GM12874 (cell line): ENCODE data around the gene MAP4K4.

Experiments
- TF ChIP-seq, protein P1 (sequence below): IDR thresholded peaks from 2 replicates; pipeline ENCODE4 v1.5.1; 2011; ENCODE audit warnings: low read depth, mild to moderate bottlenecking, control low read depth, low read length, moderate library complexity; ENCODE audit not compliant: insufficient read depth

MAP4K4 gene

DNA sequence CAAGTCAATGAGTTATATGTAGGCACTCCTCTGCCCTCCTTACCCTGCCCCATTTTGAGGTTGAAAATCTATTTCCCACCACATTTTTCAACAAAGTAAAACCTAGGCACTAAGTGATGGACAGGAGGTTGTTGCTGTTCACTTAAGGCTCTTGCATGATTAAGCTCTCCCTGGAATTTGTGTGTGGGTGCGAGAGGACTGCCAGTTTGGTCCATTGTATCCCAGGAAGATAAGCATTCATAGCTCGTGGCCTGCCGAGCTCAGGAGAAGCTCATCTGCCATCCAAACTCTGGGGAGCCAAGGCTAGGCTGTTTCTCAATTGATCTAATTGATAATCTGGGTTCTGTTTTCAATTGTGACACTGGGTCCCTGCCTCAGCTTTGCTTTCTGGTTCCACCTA is 4.7 kb upstream of the MAP4K4 start:
- TF ChIP-seq, protein P1, sequence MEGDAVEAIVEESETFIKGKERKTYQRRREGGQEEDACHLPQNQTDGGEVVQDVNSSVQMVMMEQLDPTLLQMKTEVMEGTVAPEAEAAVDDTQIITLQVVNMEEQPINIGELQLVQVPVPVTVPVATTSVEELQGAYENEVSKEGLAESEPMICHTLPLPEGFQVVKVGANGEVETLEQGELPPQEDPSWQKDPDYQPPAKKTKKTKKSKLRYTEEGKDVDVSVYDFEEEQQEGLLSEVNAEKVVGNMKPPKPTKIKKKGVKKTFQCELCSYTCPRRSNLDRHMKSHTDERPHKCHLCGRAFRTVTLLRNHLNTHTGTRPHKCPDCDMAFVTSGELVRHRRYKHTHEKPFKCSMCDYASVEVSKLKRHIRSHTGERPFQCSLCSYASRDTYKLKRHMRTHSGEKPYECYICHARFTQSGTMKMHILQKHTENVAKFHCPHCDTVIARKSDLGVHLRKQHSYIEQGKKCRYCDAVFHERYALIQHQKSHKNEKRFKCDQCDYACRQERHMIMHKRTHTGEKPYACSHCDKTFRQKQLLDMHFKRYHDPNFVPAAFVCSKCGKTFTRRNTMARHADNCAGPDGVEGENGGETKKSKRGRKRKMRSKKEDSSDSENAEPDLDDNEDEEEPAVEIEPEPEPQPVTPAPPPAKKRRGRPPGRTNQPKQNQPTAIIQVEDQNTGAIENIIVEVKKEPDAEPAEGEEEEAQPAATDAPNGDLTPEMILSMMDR, result no peak

DNA sequence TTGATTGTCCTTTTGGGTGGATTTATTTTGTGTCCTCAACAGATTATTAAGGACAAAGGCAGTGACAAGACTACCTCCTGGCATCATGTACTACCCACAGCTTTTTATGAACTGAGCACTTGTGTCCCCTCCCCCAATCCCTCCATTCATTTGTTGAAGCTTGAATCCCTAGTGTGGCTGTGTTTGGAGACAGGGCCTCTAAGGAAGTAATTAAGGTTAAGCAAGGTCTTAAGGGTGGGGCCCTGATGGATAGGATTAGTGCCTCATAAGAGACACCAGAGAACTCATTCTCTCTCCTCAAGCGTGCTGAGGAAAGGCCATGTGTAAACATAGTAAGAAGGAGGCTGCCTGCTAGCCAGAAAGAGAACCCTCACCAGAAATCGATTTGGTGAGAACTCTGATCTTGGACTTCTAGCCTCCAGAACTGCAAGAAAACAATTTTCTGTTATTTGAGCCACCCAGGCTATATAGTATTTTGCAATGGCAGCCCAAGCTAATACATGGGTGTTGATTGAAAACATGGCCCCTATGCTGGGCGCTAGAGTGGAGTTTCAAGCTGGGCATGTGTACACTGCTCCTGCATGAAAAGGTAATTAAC is 3.4 kb upstream of the MAP4K4 start:
- TF ChIP-seq, protein P1, result no peak

DNA sequence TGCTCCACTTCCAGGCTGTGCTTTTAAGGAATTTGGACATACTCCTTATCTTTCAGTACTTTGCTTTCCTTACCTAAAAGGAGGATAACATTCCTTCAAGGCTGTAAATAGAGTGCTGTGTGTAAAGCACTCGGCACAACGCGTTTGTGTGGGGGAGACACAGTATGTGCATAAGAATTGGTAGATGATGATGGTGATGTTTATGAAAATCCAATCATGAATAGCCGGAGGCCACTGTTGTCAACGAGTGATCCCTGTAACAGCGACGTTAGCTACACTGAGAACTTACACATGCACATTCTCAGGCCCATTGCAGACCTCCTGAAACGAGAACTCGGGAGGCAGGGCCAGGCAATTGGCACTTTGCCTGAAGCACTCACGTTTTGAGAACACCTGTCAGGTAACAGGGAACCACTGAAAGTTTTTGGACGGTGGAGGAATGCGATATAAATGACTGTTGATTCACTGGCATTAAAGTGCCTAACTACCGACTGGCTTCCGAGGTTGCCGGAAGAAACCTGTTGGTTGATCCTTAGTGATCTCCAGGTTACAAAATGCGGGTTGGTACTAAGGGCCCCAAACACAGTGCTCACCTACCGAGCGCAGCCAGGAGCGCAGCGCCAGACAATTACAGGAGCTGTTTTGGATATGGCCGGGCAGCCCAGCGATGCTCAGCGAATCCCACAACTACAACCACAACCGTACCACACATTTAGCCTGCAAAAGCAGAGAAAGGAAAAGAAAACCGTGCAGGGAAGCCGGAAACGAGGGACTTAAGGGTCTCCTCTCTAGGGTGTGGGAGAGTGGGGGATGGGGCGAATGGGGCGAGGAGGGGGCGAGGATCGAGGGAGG is 1.0 kb upstream of the MAP4K4 start:
- TF ChIP-seq, protein P1, result no peak

DNA sequence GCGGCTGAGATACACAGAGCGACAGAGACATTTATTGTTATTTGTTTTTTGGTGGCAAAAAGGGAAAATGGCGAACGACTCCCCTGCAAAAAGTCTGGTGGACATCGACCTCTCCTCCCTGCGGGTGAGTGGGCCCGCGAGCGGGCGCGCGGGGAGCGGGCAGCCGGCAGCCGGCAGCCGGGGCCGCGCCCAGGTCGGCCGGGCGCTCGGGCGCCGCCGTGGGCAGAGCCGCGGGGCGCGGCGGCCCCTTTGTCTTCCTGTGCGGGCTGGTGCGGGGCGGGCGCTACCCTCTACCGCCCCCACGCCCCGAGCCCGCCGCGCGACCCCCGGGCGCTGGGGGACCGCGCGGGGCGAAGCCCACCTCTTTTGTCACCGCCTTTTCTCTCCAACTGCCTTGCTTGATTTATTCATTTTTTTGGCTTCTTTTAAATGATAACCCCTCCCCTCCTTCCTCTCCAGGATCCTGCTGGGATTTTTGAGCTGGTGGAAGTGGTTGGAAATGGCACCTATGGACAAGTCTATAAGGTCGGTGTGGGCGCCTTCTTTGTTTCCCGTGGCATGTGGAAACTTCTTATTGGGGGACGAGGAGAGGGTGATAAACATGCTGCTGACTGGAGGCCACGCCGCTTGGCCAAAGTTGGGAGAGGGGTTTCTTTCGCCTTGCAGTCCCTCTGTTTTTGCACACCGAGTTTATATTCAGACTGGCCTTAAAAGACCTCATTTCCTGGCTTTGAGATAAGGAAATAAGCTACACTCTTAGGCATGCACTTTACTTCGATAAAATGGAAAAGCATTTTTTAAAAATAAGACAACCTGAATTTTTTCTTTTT is 722 bp downstream of the MAP4K4 start:
- TF ChIP-seq, protein P1, result no peak

DNA sequence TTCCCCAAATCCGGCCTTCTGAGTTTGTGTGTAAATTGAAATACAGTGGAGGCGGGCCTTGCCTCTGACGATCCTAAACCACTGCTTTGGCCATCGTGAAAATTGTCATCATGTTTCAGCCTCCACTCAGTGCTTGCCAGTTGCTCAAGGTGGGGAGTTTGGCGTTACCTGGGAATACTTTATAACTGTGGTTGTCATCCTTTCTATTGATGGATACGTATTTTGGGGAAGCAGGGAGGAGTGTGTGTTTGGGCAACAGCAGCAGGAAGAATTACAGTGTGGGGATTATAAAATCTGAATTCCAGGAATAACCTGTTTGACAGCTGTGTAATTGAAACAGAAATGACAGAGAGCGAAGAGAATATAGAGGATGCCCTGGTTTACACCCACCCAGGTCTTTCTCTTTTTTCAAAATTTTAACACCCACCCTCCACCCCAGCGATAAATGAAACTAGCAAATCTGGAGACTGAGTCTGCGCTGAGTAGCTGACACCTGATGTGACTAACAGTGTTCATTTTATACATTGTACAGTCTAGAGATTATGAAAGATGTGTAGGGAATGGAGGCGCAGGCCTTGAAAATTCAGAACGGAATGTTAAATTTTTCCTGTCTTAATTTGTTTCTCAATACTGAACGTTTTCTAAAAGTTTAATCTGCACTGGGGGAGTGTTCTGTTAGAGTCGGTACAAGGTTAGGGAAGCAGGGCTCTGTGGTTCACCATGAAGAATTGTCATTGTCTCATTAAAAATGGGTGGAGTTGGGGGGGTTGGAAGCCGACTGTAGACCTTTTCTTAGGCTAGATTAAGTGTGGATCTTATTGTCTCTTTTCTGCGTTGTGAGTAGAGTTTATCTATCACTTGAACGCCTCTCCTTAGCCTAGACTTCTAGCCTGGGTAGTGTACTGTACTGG is 1.6 kb downstream of the MAP4K4 start:
- TF ChIP-seq, protein P1, result no peak

DNA sequence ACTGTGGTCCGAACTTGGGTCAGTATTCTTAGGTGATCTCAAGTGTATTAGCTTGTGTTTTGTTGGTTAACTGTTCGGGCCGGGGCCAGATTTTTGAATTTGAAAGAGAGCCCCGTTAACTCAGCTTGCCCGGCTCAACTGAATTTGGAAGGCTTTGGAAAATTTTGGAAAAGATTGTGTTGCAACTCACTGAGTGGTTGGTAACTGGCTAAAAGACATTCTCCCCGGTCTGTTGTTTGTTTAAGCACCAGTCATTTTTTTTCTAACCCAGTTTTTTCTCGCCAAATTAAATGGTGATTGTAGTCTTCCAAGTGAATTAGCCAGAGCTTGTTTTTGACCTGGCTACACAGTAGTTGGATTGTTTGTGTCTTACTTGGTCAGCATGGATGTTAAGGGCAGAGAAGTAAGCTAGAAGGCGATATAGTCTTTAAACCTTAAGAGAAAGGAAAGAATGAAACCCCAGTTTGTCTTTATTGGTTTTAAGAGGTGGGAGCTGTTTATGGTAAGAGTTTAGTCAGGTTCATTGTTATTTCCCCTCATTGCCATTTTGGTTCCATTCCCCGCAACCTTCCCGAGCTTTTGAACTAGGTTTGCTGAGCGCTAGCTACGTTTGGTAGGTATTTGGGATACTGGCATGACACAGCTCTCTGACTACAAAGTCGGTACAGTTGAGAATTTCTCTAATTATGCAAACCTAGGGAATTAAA is 2.4 kb downstream of the MAP4K4 start:
- TF ChIP-seq, protein P1, result no peak
